Upper lobe of left lung (tissue), 6 donors: ENCODE measurements around the gene PPDPF. TPM values are rescaled to one million over a fixed set of nuclear protein-coding genes. Genes with fewer than 3 reads are reported as not detected.

Experiments used
- ATAC-seq, 2 donors: fragments of 200-7000 bp; cut with Tn5 transposase; one replicate each; pipeline ENCODE4 v1.9.1; 2022; ENCODE audit warnings: mild to moderate bottlenecking in 2 of 2, moderate library complexity in 2 of 2; ENCODE audit not compliant: low FRiP score in 2 of 2
- DNase-seq, 2 donors: peaks; one replicate each; pipeline ENCODE4 v3.0.0-alpha.2; 2019 to 2020
- H3K27ac ChIP-seq, 4 donors: fragments of 200-600 bp; sonication (generic); one replicate each; pipeline ENCODE4 v1.5.1; 2016 to 2019
- H3K27me3 ChIP-seq, 4 donors: fragments of 200-600 bp; sonication (generic); one replicate each; pipeline ENCODE4 v1.5.1; 2017 to 2019
- H3K36me3 ChIP-seq, 4 donors: fragments of 200-600 bp; sonication (generic); one replicate each; pipeline ENCODE4 v1.5.1; 2016 to 2019
- H3K4me1 ChIP-seq, 4 donors: fragments of 200-600 bp; sonication (generic); one replicate each; pipeline ENCODE4 v1.5.1; 2018 to 2019
- H3K4me3 ChIP-seq, 4 donors: fragments of 200-600 bp; sonication (generic); one replicate each; pipeline ENCODE4 v1.5.1; 2017 to 2019; ENCODE audit warnings: mild to moderate bottlenecking in 2 of 4, moderate library complexity in 1 of 4
- H3K9me3 ChIP-seq, 4 donors: fragments of 200-600 bp; sonication (generic); one replicate each; pipeline ENCODE4 v1.5.1; 2018 to 2019
- CTCF ChIP-seq, 6 experiments: fragments of 450-650 bp in 4 of 6; fragments of 200-600 bp in 2 of 6; sonication (generic) in 2 of 6; IDR thresholded peaks; one replicate each; pipeline ENCODE4 v1.5.1; 2016 to 2019; ENCODE audit warnings: antibody characterized with exemption in 6 of 6
- EP300 ChIP-seq, 4 donors: sonication (generic); formaldehyde crosslinking; IDR thresholded peaks; one replicate each; pipeline ENCODE4 v1.5.1; 2017; ENCODE audit warnings: antibody characterized with exemption in 4 of 4, control low read depth in 2 of 4
- POLR2A ChIP-seq, 4 donors: fragments of 450-650 bp; IDR thresholded peaks; one replicate each; pipeline ENCODE4 v1.5.1; 2016 to 2017; ENCODE audit warnings: antibody characterized with exemption in 4 of 4, mild to moderate bottlenecking in 2 of 4
- POLR2AphosphoS5 ChIP-seq, 2 donors: sonication (generic); formaldehyde crosslinking; IDR thresholded peaks; one replicate each; pipeline ENCODE4 v1.5.1; 2017; ENCODE audit warnings: antibody characterized with exemption in 2 of 2
- WGBS, 2 donors: methylation state at CpG; one replicate each; pipeline ENCODE4 v1.1.5; 2017 to 2018; 5-methylcytosine and 5-hydroxymethylcytosine counted together
- total RNA-seq, 6 donors: library from RNA; depleted of rRNA in 4 of 6; stranded (reverse); fragments of >200 nt in 4 of 6; gene quantifications; one replicate each; pipeline versions ENCODE4 v1.1.0 to v1.2.1, GENCODE V29; 2016 to 2021
- donor health status: DM: no; HTN: no; CAD: no; lungs with moderate emphysema.
- donor health status: DM: no; HTN: yes; CAD: no; lungs with severe emphysema.

PPDPF gene
- total RNA-seq, 6 donors from 2014 or later = 91.1 to 468 (median 416) TPM

GRCh38 chr20:63521602-63522001 is 1.0 kb downstream of the PPDPF start:
- H3K4me1 ChIP-seq = peaks cover 13 to 36% (median 31%) of the 10 kb centered on the region in 4 donors
- peaks cover 0 to 7% (median 5%) of the 10 kb centered on the region in 4 donors for H3K36me3 ChIP-seq
- H3K27ac ChIP-seq = peak overlapping the region in 3 of 4 donors; percentile 89 to 92 (median 91)
- TF ChIP-seq CTCF (IDR thresholded peaks at IDR 0.05) (no peak), POLR2A (IDR thresholded peaks at IDR 0.05) (no peak), POLR2AphosphoS5 (IDR thresholded peaks at IDR 0.05) (no peak), EP300 (IDR thresholded peaks at IDR 0.05) (no peak)
- DNase-seq = peak; percentile 19 to 76
- H3K4me3 ChIP-seq = peak overlapping the region; percentile 63 to 97 (median 80)
- no peaks in the 10 kb centered on the region for H3K9me3 ChIP-seq
- 52% methylated on average over 22 of the region's 23 CpGs; no CpG with 5 or more reads in 1 of the 2 donors for WGBS, 2 donors
- no peak for ATAC-seq
- H3K27me3 ChIP-seq = no peaks in the 10 kb centered on the region

- no peaks in the 10 kb centered on the region for H3K9me3 ChIP-seq
- no peak overlapping the region for H3K27ac ChIP-seq
- H3K36me3 ChIP-seq = peaks cover 0 to 7% (median 5%) of the 10 kb centered on the region in 4 donors
- peak overlapping the region in 2 of 4 donors; percentile 63 to 97 for H3K4me3 ChIP-seq
- H3K4me1 ChIP-seq = peaks cover 13 to 36% (median 31%) of the 10 kb centered on the region in 4 donors
- 80 to 87% methylated on average over 5 to 12 of the region's 13 CpGs for WGBS, 2 donors
- H3K27me3 ChIP-seq = no peaks in the 10 kb centered on the region
- ATAC-seq = no peak
- DNase-seq = peak in 1 of 2 donors; percentile 50
- no peak for TF ChIP-seq POLR2AphosphoS5 (IDR thresholded peaks at IDR 0.05)
- no peak for TF ChIP-seq CTCF (IDR thresholded peaks at IDR 0.05)
- no peak for TF ChIP-seq EP300 (IDR thresholded peaks at IDR 0.05)
- no peak for TF ChIP-seq POLR2A (IDR thresholded peaks at IDR 0.05)
These were observed 1.7 kb downstream of the PPDPF start for GRCh38 chr20:63522091-63522868.

DNA sequence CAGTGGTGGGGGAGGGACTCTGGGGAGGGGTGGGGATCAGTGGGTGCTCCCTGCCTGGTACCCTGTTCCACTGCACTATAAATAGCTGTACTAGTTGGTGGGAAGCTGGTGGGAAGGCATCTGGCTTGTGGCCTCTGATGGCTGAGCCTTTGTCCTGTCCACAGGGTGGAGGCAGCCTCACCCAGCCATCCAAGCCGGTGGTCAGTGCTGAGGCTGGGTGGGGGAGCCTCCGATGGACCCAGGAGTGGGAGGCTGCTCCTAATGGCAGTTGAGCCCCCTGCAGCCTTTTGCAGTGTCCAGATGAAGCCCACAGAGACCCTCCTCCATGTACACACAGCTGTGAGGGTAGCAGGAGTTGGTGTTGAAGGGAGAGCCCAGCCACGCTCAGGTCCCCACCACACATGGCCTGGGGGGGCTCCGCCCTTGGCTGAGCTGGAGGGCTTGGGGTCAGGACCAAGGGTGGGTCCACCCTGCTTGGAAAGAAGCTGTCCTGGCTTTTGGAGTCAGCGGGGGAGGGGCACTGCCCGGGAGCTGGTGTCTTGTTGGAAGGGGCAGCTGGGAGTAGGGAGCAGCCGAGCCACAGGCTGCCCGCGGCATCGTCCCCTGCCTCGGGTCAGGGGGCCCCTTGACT is 2.5 kb downstream of the PPDPF start:
- no peak overlapping the region for H3K4me3 ChIP-seq
- 87 to 94% methylated on average over 7 to 11 of the region's 11 CpGs for WGBS, 2 donors
- DNase-seq = peak in 1 of 2 donors; percentile 63
- H3K9me3 ChIP-seq = no peaks in the 10 kb centered on the region
- H3K4me1 ChIP-seq = peaks cover 13 to 36% (median 31%) of the 10 kb centered on the region in 4 donors
- peaks cover 0 to 7% (median 5%) of the 10 kb centered on the region in 4 donors for H3K36me3 ChIP-seq
- no peak for ATAC-seq
- no peak for TF ChIP-seq CTCF (IDR thresholded peaks at IDR 0.05)
- TF ChIP-seq POLR2A (IDR thresholded peaks at IDR 0.05) = no peak
- no peaks in the 10 kb centered on the region for H3K27me3 ChIP-seq
- no peak overlapping the region for H3K27ac ChIP-seq

- H3K27me3 ChIP-seq = no peaks in the 10 kb centered on the region
- no peaks in the 10 kb centered on the region for H3K9me3 ChIP-seq
- no peak for DNase-seq
- no peak overlapping the region for H3K4me3 ChIP-seq
- no peak for ATAC-seq
- TF ChIP-seq CTCF (IDR thresholded peaks at IDR 0.05) (no peak), EP300 (IDR thresholded peaks at IDR 0.05) (no peak), POLR2AphosphoS5 (IDR thresholded peaks at IDR 0.05) (no peak), POLR2A (IDR thresholded peaks at IDR 0.05) (no peak)
- H3K27ac ChIP-seq = no peak overlapping the region
- WGBS, 2 donors = 61 to 94% methylated on average over 3 of the region's 3 CpGs
- H3K36me3 ChIP-seq = peaks cover 0 to 7% (median 5%) of the 10 kb centered on the region in 4 donors
- H3K4me1 ChIP-seq = peaks cover 8 to 25% (median 18%) of the 10 kb centered on the region in 4 donors
These were observed 4.6 kb downstream of the PPDPF start for GRCh38 chr20:63525185-63525584.
